ENCODE results near the gene CYB561A3. TPM values are rescaled to one million over a fixed set of nuclear protein-coding genes. Genes with fewer than 3 reads are reported as not detected.

CYB561A3 gene
- total and polyA plus RNA-seq, 2 experiments from 2014 or later: 9.8 to 30.8 TPM

- H3K79me2 ChIP-seq (replicated peaks; ENCODE audit: insufficient read depth): no peaks in the 10 kb centered on the region
- H3K4me2 ChIP-seq: no peak overlapping the region
- ATAC-seq: no peak
- no peaks in the 10 kb centered on the region for H3K4me1 ChIP-seq (ENCODE audit: insufficient read depth)
- no peaks in the 10 kb centered on the region for H3K27me3 ChIP-seq (ENCODE audit: insufficient read depth)
- no peaks in the 10 kb centered on the region for H3K9me2 ChIP-seq (ENCODE audit: insufficient read depth)
- Mint-ChIP-seq H3K4me3 (no peak overlapping the region), H3K4me1 (peaks cover 2% of the 10 kb centered on the region; the same call in 2 of the 3 replicates), H3K27me3 (ENCODE audit: insufficient read depth, low read depth, poor library complexity) (peaks cover 12% of the 10 kb centered on the region), H3K27ac (no peak overlapping the region), H3K9me3 (no peaks in the 10 kb centered on the region), H3K36me3 (ENCODE audit: low read depth) (peaks cover 6% of the 10 kb centered on the region; the same call in 1 of the 3 replicates)
- no peak overlapping the region for H3K4me3 ChIP-seq
- no peak overlapping the region for H3K27ac ChIP-seq (ENCODE audit: low read depth)
- H2AFZ ChIP-seq: no peak overlapping the region
- no peaks in the 10 kb centered on the region for H4K20me1 ChIP-seq (replicated peaks; ENCODE audit: insufficient read depth)
- TF ChIP-seq EZH2phosphoT487 (IDR thresholded peaks at IDR 0.05; ENCODE audit: unreplicated experiment) (no peak), POLR2AphosphoS5 (IDR thresholded peaks at IDR 0.05; ENCODE audit: low read depth) (no peak), JUNB (IDR thresholded peaks at IDR 0.05; ENCODE audit: unreplicated experiment) (no peak), STAT1 (IDR thresholded peaks at IDR 0.05; ENCODE audit: unreplicated experiment) (no peak), ZNF114 (CRISPR knock-in tag; IDR thresholded peaks at IDR 0.05) (no peak)
- DNase-seq (ENCODE audit: low spot score): no peak
- H3F3A ChIP-seq (replicated peaks; ENCODE audit: low read depth): no peaks in the 10 kb centered on the region
- no peaks in the 10 kb centered on the region for H3K36me3 ChIP-seq (ENCODE audit: insufficient read depth)
Observed at GRCh38 chr11:61343792-61344745, 17.6 kb downstream of the CYB561A3 start.

- TF ChIP-seq EZH2 (IDR thresholded peaks at IDR 0.05; ENCODE audit: low read depth, unreplicated experiment) (no peak), JUNB (IDR thresholded peaks at IDR 0.05; ENCODE audit: unreplicated experiment) (no peak), CTCF (conservative IDR thresholded peaks at IDR 0.05; ENCODE audit: low read depth in 2 of 2) (no peak)
- Mint-ChIP-seq H3K27ac (no peak overlapping the region), H3K36me3 (ENCODE audit: low read depth) (peaks cover 12% of the 10 kb centered on the region; the same call in 2 of the 3 replicates), H3K4me1 (peaks cover 2% of the 10 kb centered on the region; the same call in 2 of the 3 replicates), H3K4me3 (no peak overlapping the region), H3K27me3 (ENCODE audit: insufficient read depth, low read depth, poor library complexity) (peaks cover 10% of the 10 kb centered on the region), H3K9me3 (no peaks in the 10 kb centered on the region)
- Histone ChIP-seq H4K20me1 (replicated peaks; ENCODE audit: insufficient read depth) (no peaks in the 10 kb centered on the region), H3K27ac (ENCODE audit: low read depth) (no peak overlapping the region), H3K4me3 (no peak overlapping the region), H3K4me1 (ENCODE audit: insufficient read depth) (no peaks in the 10 kb centered on the region), H3F3A (replicated peaks; ENCODE audit: low read depth) (no peaks in the 10 kb centered on the region), H3K36me3 (ENCODE audit: insufficient read depth) (no peaks in the 10 kb centered on the region), H3K9me2 (ENCODE audit: insufficient read depth) (no peaks in the 10 kb centered on the region), H3K27me3 (ENCODE audit: insufficient read depth) (no peaks in the 10 kb centered on the region), H2AFZ (no peak overlapping the region), H3K79me2 (replicated peaks; ENCODE audit: insufficient read depth) (no peaks in the 10 kb centered on the region), H3K4me2 (no peak overlapping the region)
- DNase-seq (ENCODE audit: low spot score) (no peak), ATAC-seq (no peak)
Observed at GRCh38 chr11:61342207-61342803, 19.4 kb downstream of the CYB561A3 start.

Data from GM23338 (cell line).